GDM1 (cell line): Measurements from ENCODE around the gene HOXA4.

Experiments
- DNase-seq: peaks from one replicate; lab custom pipeline; 2025; lab: John Stamatoyannopoulos, UW

HOXA4 gene

DNA sequence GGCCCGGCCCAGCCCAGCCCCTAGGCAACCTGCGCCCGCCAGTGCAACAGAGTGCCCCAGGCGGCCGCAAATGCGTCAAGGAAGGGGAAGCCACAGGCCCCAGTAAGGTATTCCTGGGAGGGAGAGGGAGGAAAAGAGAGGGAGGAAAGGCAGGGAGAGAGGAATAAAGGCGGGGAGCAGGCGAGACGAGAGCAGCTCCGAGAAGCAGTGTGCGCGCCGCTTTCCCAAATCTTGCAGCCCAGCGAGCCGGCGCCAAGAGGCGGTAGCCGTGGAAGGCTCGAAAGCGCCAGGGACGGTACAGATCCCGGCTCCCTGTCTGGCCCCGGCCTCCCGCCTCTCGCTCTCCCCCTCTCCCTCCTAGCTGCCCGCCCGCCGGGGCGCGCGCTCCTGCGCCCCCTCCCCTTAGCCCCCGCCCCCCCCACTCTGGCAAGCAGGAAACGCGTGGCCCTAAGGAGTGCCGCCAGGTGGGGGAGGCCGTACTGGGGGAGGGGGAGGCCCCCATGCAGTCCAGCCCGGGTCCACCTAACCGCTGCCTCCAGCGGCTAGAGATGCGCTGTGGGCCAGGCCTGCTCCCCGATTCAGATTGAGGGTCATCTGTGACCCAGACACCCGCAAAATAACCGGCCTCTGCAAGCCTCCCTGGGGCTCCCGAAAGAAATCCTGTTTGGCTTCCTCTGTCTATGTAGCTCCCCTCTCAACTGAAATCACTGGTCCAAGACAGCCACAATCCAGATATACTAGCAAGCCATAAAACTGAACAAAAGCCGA lies 39.3 kb upstream of the HOXA4 start:
- DNase-seq: peak; percentile 57

DNA sequence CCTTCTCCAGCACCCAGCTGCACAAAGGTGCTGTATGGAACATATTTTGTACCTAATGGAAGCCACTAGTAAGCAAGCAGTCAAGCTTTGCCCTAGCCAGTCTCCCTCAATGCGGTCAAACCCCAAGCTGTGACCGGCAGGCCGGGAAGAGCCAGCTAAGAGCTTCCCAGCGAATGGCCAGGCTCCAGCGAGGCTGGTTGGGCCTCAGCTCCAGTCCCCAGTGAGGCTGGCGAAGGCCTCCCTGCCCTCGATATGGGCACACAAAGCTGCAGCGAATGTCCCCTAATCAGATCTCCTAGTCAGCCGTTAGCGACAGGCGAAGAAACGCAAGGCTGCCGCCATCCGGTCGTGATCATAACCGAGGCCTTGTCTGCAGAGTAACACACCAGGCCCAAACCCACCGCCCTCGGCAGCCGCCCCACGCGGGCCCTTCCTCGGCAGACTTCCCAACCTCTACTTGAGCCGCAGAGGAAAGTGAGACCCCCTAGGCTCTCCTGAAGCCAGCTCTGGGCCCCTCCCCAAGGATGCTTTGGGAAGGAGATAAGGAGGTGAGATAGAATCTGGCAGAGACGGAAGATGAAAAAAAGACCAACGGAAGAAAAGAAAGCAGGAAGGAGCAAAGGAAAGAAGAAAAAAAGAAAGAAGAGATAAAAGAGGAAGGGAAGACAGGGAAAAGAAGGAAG lies 37.8 kb upstream of the HOXA4 start:
- peak; percentile 73 for DNase-seq

- no peak for DNase-seq
Observed at GRCh38 chr7:27167916-27168264, 37.3 kb upstream of the HOXA4 start.

- DNase-seq: peak; percentile 51
Observed at GRCh38 chr7:27166531-27167505, 36.3 kb upstream of the HOXA4 start.

GRCh38 chr7:27165996-27166530 lies 35.5 kb upstream of the HOXA4 start:
- DNase-seq: no peak

GRCh38 chr7:27165089-27165995 lies 34.8 kb upstream of the HOXA4 start, which contains the start of gene HOXA9:
HOXA9 (minus strand) TSS chr7:27165537; CDS start chr7:27165457, 80 bp downstream.
- peak; percentile 80 for DNase-seq

DNA sequence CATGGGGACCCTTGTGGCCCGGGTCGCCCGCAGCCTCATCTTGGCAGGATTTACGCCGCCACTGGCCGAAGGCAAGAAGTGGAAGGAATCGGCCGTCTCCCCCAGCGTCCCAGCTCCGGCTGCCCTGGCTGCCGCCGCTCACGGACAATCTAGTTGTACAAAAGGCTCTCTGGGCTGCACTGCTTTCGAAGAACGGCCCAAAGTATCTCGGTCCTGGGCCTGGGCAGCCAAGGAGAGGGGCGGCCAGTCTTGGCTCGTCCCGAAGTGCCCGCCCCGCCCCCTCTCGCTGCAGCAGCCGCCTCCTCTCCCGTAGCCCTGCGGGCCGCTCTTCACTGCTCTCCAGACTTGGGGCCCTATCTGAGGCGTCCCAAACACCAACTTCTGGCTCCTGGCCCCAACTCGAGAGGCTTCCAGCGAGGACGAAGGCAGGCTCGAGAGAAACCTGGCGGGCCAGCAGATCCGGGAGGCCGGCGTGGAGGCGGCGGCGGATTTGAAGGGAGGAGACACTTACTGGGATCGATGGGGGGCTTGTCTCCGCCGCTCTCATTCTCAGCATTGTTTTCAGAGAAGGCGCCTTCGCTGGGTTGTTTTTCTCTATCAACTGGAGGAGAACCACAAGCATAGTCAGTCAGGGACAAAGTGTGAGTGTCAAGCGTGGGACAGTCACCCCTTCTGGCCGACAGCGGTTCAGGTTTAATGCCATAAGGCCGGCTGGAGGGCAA lies 34.0 kb upstream of the HOXA4 start:
- no peak for DNase-seq

GRCh38 chr7:27164045-27164366 lies 33.4 kb upstream of the HOXA4 start:
- DNase-seq: no peak

DNA sequence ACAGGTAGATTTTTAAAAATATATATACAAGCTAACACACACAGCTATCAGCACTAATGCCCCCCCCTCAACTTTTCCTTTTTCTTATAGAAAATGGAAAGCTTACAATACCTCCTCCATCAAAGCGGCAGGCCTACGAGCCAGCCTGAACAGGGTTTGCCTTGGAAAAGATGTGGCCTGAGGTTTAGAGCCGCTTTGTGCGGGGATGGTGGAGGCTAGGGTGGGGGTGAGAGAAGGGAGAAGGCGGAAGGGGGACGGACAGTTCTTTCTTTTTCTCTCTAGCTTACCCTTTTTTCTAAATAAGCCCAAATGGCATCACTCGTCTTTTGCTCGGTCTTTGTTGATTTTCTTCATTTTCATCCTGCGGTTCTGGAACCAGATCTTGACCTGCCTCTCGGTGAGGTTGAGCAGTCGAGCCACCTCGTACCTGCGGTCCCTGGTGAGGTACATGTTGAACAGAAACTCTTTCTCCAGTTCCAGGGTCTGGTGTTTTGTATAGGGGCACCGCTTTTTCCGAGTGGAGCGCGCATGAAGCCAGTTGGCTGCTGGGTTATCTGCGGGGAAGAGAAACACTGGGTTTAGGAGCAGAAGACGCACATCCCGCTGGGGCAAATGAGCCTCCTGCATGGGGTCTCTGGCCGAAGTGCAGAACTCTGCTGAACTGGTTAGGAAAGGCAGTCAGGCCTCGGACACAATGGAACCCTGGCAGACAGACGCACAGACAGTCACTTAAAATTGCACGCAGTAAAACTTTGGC lies 32.9 kb upstream of the HOXA4 start:
- DNase-seq: no peak

DNA sequence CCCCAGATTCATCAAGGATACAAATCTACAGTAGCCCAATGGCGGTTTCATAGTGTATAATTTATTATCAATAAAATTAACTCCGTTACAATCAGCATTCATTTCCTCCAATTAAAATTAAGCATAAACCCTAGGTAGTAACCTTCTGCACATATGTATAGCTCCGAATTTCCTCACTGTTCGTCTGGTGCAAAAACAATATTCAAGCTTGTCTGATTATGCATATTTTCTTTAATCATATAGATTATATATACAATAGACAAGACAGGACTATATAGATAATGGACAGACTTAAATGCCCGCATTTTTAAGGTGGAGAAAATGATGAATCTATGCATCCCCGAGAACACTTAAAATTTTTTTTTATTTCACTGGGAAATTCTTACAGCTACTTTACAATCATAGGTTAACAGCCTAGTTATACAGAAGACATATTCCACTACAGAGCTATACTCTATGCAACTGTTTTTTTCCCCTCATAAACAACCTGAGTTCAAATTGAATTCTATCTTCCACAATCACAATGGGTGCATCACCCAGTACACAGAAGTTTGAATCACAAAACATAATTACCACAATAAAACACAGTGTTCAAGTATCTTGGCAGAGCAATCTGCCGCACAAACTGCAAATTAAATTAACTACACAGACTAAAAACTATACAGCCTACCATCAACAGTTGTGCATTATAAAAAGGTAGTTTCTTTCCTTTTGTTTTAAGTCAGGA lies 32.2 kb upstream of the HOXA4 start:
- no peak for DNase-seq

DNA sequence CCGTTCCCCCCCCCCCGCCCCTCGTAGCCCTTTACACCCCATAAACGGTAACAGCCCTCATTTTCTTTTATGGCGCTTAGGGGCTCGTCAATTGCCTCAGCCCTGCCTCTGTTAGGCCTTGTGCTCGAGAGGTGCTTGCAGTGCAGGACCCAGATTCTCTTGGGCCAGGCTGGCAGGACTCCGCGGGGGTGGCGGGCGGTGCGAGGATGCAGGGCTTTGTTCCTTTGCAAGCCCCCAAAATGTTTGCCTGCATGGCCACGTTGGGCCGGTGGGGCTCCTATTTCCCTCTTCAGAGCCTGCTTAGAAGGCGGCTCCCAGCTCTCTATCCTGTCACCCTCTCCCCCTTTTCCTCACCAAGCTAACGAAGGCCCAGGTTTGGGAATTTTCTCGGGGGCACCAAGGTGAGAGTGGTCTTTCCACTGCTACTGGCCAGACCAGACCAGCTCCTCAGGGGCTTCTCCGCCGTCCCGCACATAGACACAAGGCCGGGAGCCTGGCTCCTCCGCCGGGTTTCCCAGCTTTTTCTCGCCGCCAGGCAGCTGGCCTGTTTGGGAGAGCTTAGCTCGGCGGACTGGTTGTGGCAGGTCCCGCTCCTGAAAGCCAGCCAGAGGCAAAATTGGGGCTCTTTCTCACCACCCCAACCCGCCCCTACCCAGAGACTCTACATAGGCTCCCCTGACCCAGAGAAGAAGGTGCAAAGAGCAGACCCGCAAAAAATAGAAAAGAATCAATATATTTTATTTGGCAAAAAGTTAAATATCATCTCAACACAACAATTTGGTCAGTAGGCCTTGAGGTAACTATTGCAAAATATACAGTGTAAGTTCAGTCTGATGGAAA lies 31.4 kb upstream of the HOXA4 start:
- DNase-seq: no peak

- DNase-seq: peak; percentile 81
Observed at GRCh38 chr7:27161214-27161720, 30.7 kb upstream of the HOXA4 start.

DNA sequence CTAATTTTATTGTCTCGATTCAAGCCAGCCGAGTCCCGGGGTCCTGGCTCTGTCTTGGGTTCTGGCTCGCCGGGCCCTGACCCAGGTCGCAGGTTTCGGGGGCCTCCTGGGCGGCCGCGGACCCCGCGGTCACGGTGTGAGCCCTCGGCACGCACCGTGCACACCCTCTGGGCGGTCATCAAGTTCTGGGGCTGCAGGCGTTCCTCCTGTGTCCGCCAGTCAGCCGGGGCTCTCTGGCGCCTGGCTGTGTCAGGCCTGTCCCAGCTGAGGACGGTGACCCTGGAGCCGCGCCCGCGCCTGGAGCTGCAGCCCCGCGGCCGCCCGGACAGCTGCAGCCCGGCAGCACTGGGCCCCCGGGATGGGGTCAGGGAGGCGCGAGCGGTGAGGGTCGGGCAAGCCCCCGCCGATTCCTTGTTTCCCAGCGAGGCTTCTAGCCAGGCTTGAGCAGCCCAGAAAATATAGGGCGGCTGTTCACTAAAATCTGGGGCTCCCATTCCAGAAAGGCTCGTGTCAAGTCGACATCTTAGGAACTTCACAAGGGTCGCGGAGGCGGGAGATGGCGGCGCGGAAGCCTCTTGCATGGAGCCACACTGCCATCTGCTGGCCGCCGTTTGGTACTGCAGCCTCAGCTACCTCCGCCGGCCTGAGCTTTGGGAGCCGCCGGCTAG lies 30.1 kb upstream of the HOXA4 start:
- peak; percentile 83 for DNase-seq

DNA sequence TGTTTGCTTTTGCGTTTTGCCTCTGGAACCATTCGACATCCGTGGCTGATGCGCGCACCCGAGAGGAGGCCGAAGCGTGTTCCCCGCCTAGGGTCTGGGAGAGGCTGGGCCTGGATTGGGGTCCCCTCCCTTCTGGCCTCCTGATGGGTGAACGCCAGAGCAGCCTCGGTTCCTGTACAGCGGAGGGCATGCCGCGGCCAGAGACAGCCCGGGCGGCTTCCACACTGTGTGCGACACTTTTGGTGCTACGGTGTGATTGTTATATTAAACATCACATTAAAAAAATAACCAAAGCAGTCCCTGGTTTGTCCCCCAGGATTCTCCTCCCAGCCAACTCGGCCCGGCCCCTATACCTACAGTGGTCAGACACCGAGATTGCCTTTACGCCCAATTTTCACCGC lies 29.6 kb upstream of the HOXA4 start:
- DNase-seq: no peak

GRCh38 chr7:27159266-27160144 lies 28.9 kb upstream of the HOXA4 start:
- no peak for DNase-seq
